HepG2 (cell line): Measurements from ENCODE around the gene PDGFB. TPM values are rescaled to one million over a fixed set of nuclear protein-coding genes. Genes with fewer than 3 reads are reported as not detected.

Experiments
- BCL6 ChIP-seq: IDR thresholded peaks from 2 replicates; pipeline ENCODE4 v1.6.1; 2016; ENCODE audit warnings: missing genetic modification reagents, missing compliant biosample characterization
- FOSL2 ChIP-seq: sonication (generic); formaldehyde crosslinking; IDR thresholded peaks from 2 replicates; pipeline ENCODE4 v1.4.0; 2020; ENCODE audit warnings: missing genetic modification reagents
- FOXA3 ChIP-seq: IDR thresholded peaks from 2 replicates; pipeline ENCODE4 v1.6.1; 2016; ENCODE audit warnings: missing genetic modification reagents, missing compliant biosample characterization
- GATAD2A ChIP-seq: IDR thresholded peaks from 2 replicates; pipeline ENCODE4 v1.6.1; 2016
- HIC2 ChIP-seq: sonication (generic); formaldehyde crosslinking; IDR thresholded peaks from 2 replicates; pipeline ENCODE4 v1.9.0; 2022; ENCODE audit warnings: low read depth, missing genetic modification reagents
- LCORL ChIP-seq, 2 experiments: fragments of 450-650 bp in 1 of 2; sonication (generic) in 1 of 2; formaldehyde crosslinking in 1 of 2; IDR thresholded peaks; 2 replicates each; pipeline versions ENCODE4 v1.5.0 to v1.6.1; 2017 to 2020; ENCODE audit warnings: antibody characterized with exemption in 1 of 2, missing genetic modification reagents in 1 of 2
- MAX ChIP-seq: IDR thresholded peaks from 2 replicates; pipeline ENCODE4 v1.6.1; 2012; ENCODE audit warnings: inconsistent platforms
- MEF2D ChIP-seq: sonication (generic); formaldehyde crosslinking; IDR thresholded peaks from 2 replicates; pipeline ENCODE4 v1.5.1; 2020; ENCODE audit warnings: mild to moderate bottlenecking, missing genetic modification reagents
- MTERF4 ChIP-seq: sonication (generic); formaldehyde crosslinking; IDR thresholded peaks from 2 replicates; pipeline ENCODE4 v1.8.0; 2023; ENCODE audit warnings: mild to moderate bottlenecking, missing genetic modification reagents
- PHF21A ChIP-seq: sonication (generic); formaldehyde crosslinking; IDR thresholded peaks from 2 replicates; pipeline ENCODE4 v1.5.0; 2020; ENCODE audit warnings: mild to moderate bottlenecking, missing genetic modification reagents
- RARA ChIP-seq: IDR thresholded peaks from 2 replicates; pipeline ENCODE4 v1.6.1; 2016; ENCODE audit warnings: missing genetic modification reagents, missing compliant biosample characterization
- RCOR2 ChIP-seq: IDR thresholded peaks from 2 replicates; pipeline ENCODE4 v1.6.1; 2016; ENCODE audit warnings: missing biosample characterization, missing genetic modification reagents
- SKI ChIP-seq: fragments of 450-650 bp; IDR thresholded peaks from one replicate; pipeline ENCODE4 v1.6.1; 2018; ENCODE audit warnings: mild to moderate bottlenecking; ENCODE audit not compliant: partially characterized antibody
- TFDP2 ChIP-seq: sonication (generic); formaldehyde crosslinking; IDR thresholded peaks from 2 replicates; pipeline ENCODE4 v1.4.0; 2020; ENCODE audit warnings: missing genetic modification reagents
- ZBTB43 ChIP-seq: sonication (generic); formaldehyde crosslinking; conservative IDR thresholded peaks from 2 replicates; pipeline ENCODE4 v1.4.0; 2020; ENCODE audit warnings: missing genetic modification reagents
- ZMYM2 ChIP-seq: sonication (generic); formaldehyde crosslinking; IDR thresholded peaks from 2 replicates; pipeline ENCODE4 v1.8.0; 2022; ENCODE audit warnings: mild to moderate bottlenecking, missing genetic modification reagents
- ZNF263 ChIP-seq: sonication (generic); formaldehyde crosslinking; IDR thresholded peaks from 2 replicates; pipeline ENCODE4 v1.4.0; 2020; ENCODE audit warnings: missing genetic modification reagents
- ZNF670 ChIP-seq: sonication (generic); formaldehyde crosslinking; IDR thresholded peaks from 2 replicates; pipeline ENCODE4 v1.8.0; 2022; ENCODE audit warnings: mild to moderate bottlenecking, missing genetic modification reagents, borderline replicate concordance
- ZNF687 ChIP-seq: sonication (generic); formaldehyde crosslinking; IDR thresholded peaks from 2 replicates; pipeline ENCODE4 v1.5.1; 2020; ENCODE audit warnings: mild to moderate bottlenecking, missing genetic modification reagents, moderate library complexity
- ZSCAN22 ChIP-seq: sonication (generic); formaldehyde crosslinking; IDR thresholded peaks from 2 replicates; pipeline ENCODE4 v1.4.0; 2020; ENCODE audit warnings: mild to moderate bottlenecking, missing genetic modification reagents
- polyA plus RNA-seq, 8 experiments: library from polyadenylated mRNA; depleted of rRNA in 3 of 8; stranded (reverse) in 7 of 8; unstranded in 1 of 8; fragments of >200 nt; fragmentation: Illumina TruSeq in 4 of 8; extraction: Trizol in 4 of 8; gene quantifications; 2 replicates each; pipeline versions ENCODE4 v1.2.1 to v1.2.3, GENCODE V29; 2011 to 2016; ENCODE audit warnings: low read depth in 4 of 8, missing spikeins in 1 of 8, mixed read lengths in 1 of 8; ENCODE audit not compliant: insufficient read depth in 1 of 8
- total RNA-seq, 5 experiments: library from RNA; depleted of rRNA; stranded (reverse); fragments of >200 nt; fragmentation: Illumina TruSeq; extraction: Trizol; gene quantifications; 2 replicates each; pipeline ENCODE4 v1.2.3, GENCODE V29; 2016; ENCODE audit warnings: low read depth in 1 of 5

The PDGFB gene
- total and polyA plus RNA-seq, 2 of the 13 experiments (the other 11 are each of a cell fraction or from before 2014, with no cell fraction given) = 1.4 to 10.1 TPM

- TF ChIP-seq GATAD2A (CRISPR knock-in tag) (peak; percentile 32; the same call in 1 of the 2 replicates), HIC2 (CRISPR knock-in tag) (peak; percentile 96; the same call in 1 of the 2 replicates), ZNF687 (CRISPR knock-in tag) (peak; percentile 53), BCL6 (CRISPR knock-in tag) (peak; percentile 56; the same call in 1 of the 2 replicates), ZSCAN22 (CRISPR knock-in tag) (no peak), MAX (peak; percentile 12; the same call in 1 of the 2 replicates), RARA (CRISPR knock-in tag) (peak; percentile 79), FOSL2 (CRISPR knock-in tag) (peak; percentile 56; the same call in 1 of the 2 replicates), ZNF670 (0 out of 2 replicates have a peak, but pooled peaks have one; percentile 28), RCOR2 (CRISPR knock-in tag) (peak; percentile 93), SKI (peak; percentile 94), MEF2D (CRISPR knock-in tag) (peak; percentile 62; the same call in 1 of the 2 replicates), ZMYM2 (CRISPR knock-in tag) (peak; percentile 76), ZBTB43 (CRISPR knock-in tag) (no peak), MTERF4 (peak; percentile 29; the same call in 1 of the 2 replicates), PHF21A (CRISPR knock-in tag) (peak; percentile 21; the same call in 1 of the 2 replicates), FOXA3 (CRISPR knock-in tag) (peak; percentile 67; the same call in 1 of the 2 replicates), TFDP2 (CRISPR knock-in tag) (no peak), LCORL (IDR thresholded peaks at IDR 0.05) (no peak), LCORL (CRISPR knock-in tag; IDR thresholded peaks at IDR 0.05) (peak; percentile 30; the same call in 1 of the 2 replicates), ZNF263 (CRISPR knock-in tag) (peak; percentile 92)
Observed at GRCh38 chr22:39251762-39252460, 7.1 kb upstream of the PDGFB start (continued).
